Upper lobe of left lung (tissue), 4 donors: ENCODE results near the gene CIB1.
"Not testable (repeated sequence)": the region's sequence is repeated elsewhere in the genome, so short reads cannot be mapped to it uniquely, and the experiment has no call there.

Source experiments
- CTCF ChIP-seq, 6 experiments: fragments of 450-650 bp in 4 of 6; fragments of 200-600 bp in 2 of 6; sonication (generic) in 2 of 6; IDR thresholded peaks; one replicate each; pipeline ENCODE4 v1.5.1; 2016 to 2019; ENCODE audit warnings: antibody characterized with exemption in 6 of 6
- POLR2A ChIP-seq, 4 donors: fragments of 450-650 bp; IDR thresholded peaks; one replicate each; pipeline ENCODE4 v1.5.1; 2016 to 2017; ENCODE audit warnings: antibody characterized with exemption in 4 of 4, mild to moderate bottlenecking in 2 of 4
- POLR2AphosphoS5 ChIP-seq, 2 donors: sonication (generic); formaldehyde crosslinking; IDR thresholded peaks; one replicate each; pipeline ENCODE4 v1.5.1; 2017; ENCODE audit warnings: antibody characterized with exemption in 2 of 2

DNA sequence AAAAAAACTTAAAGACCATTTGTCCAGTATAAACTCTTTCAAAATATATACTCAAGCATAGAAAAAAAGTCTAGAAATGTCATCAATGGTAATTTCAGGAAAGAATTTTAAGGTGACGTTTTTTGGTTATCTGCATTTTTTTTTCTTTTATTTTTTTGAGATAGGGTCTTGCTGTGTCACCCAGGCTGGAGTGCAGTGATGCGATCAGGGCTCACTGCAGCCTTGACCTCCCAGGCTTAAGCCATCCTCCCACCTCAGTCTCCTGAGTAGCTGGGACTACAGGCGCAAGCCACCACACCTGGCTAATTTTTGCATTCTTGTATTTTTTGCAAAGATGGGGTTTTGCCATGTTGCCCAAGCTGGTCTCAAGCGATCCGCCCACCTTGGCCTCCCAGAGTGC, 47.0 kb upstream of the CIB1 start:
- not testable (repeated sequence) for TF ChIP-seq CTCF, POLR2AphosphoS5, POLR2A (IDR thresholded peaks at IDR 0.05)
